ENCODE measurements around the gene UTY.

UTY gene

DNA sequence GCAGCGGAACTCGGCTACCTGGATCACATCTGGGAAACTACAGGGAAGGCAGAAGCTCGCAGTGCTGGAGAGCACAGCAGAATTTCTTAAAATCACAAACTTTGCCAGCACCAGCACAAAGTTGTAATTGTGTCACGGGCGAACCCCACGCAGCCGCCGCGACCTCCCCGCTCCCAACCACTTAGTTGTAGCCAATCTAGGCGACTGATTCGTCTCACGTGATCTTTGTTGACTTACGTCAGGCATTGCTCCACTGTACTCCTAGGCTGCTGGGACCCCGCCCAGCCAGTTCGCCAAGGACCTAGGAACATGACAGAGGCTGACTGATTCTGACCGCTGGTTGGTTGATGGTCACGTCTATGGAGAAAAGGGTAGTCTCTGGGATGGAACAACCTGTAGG lies at the start of gene UTY:
Gene UTY (minus strand): TSS at position 206 of the 400 bp plus-strand sequence. CDS start 368 bp downstream, outside the sequence.
- no peak for DNase-seq

DNA sequence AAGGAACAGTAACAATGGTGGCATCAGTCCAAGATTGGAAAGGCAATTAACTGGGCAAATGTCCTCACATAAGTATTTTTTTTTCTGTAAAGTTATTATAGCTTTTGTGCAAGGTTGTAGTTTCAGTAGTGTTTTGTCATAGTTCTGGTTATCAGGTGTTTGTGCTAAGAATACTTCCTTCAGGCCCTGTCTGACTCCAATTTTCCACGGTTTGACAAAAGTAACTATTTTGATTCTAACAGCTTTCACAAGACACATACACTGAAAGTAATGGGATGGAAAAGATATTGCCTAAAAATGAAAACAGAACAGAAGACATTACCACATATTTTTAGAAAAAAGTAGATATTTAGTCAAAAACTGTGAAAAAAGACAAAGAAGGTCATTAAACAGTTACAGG lies 40.6 kb upstream of the UTY start:
- no peak for DNase-seq

DNA sequence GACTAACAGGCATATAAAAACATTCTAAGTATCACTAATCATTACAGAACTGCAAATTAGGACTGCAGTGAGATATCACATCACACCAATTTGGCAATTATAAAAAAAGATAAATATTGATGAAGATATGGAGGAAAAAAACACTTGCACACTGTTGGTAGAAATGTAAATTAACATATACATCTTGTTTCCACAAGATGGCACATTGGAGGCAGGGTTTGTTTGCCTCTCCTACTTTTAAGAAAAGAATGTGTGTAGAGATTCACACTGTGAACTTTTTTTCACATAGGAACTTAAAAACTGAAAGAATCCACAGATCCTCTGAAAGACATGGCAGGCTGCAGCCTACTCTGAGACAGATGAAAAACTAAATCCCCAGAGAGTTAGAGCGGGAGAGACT lies 21.4 kb upstream of the UTY start:
- DNase-seq = no peak

DNA sequence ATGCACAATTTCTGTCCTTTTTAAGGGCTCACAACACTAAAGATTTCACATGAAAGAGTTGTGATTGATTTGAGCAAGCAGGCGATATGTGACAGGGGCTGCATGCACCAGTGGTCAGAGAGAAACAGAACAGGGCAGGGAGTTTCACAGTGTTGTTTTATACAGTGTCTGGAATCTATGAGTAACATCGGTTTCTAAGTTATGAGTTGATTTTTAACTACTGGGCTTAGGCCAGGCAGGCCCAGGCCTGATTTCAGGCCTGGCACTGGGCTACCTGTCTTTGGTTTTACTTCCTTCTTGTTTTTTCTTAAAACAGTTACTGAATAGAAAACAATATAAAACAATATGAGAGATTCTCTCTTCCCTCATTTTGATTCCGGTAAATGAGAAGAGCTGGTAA lies 13.9 kb upstream of the UTY start:
- no peak for DNase-seq

DNA sequence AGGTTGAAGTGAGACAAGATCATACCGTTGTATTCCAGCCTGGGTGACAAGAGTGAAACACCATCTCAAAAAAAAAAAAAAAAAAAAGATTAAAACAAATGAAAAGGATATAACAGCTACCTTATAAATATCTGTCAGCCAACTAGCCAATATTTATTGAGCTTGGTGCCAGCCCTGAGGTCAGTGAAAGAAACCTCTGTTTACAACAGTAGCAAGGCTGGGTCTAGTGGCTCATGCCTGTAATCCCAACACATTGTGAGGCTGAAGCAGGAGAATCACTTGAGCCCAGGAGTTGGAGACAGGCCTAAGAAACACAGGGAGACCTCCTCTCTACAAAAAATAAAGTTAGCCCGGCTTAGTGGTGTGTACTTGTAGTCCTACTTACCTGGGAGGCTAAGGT lies 12.6 kb upstream of the UTY start:
- DNase-seq = no peak

DNA sequence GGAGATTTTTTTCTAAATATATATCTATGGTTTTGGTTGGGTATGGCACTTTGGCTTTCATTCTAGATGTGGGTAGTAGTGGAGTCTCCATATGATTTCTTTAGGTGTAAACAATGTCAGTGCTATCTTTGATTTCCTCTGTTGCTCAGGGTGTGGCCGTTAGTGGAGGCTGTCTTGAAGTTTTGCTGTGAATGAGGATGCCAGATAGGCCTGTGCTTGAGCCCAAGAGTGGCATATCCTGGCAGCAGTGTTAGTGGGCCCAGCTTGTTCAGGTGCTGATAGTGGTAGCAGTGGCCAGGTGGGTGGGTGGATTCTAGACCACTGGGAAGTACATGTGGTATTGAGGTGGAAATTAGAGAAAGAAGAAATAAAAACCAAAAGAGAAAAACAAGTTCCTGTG lies 8.9 kb upstream of the UTY start:
- no peak for DNase-seq

DNA sequence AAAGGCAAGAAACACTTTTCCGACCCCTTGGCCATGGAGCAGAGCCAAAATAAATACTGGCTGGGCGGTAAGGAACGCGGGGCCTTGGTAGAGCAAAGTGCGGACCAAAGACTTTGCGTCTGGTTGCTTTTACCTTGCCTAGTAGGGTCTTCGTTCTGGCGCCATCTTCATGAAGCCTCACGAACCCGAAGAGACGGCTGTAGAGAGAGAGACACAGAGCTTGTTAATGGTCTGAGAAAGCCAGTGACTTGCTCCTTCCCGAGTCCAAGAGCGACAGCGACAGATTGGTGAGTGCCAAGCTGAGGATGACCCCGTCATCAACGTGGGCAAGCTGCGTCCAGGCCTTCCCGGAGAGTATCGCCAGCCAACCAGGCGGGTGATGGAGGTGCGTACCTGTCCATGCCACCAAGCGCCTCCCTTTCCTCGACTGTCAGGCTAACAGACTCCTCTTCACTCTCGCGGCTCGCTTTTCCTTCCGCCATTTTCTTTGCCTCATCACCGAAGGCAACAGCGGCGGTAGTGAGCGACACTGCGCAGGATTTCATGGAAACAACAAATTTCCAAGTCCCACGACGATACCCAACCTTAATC lies 617 bp downstream of the UTY start:
- DNase-seq = no peak

DNA sequence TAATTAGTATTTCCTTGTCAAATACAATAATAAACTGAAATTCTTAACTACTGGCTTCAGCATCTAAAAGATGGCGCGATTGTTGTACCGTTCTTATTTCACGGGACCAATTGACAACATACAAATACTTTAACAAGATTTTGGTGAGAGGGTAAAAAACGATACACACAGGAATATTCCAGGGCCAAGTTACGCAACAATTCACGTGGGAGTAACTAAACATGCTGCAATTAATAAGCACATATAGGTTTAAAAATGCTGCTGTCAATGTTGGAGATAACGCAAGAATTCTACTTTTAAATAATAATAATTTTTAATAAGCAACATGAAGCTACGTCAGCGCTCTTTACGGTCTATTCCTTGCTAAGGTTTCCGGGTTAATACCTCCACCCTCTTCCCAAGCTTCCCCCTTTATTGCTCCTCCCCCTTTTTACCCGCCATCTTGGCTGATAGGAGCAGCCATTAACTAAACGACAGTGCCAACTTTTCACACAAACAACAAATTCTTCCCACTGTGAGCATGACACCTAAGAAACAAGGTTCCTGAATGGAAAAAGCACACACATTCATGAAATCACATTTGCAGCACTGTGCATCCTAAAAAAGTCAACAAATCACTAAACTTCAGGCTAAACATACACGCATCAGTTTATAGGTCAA lies 1.6 kb downstream of the UTY start:
- DNase-seq = no peak

DNA sequence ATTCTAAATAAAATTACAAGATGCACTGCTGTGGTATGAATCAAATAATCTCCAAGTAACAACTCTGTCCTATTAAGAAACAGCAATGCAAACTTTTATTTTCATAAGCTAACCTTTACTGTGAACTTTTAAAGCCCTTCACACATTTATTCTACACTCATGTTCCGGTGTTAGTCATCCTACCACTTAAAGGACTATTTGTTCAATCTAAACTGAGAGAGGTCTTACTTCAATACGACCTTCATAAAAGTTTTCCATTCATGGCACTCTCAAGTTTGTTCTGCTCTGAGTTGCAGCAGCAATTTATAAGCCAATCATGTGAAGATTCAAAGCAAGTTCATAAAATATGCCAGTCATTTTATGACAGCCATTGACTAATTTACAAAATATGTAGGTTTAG lies 4.8 kb downstream of the UTY start:
- no peak for DNase-seq

DNA sequence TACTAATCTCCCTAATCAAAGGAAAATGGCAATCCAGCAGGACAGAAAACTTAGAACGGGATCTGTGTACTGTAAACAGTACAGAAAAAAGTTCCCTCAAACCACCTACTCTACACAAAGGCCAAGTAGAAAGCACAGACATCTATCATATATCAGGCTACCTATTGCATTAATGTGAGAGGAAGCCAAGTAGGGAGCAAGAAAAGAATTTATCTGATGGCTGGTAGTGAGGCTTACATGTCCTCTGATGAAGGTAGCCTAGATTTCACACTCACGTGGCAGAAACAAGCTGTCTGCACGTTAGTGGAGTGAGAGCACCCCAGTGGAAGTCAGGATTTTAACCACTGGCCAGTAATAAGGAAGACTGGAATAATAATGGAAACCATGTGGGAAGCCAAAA lies 28.3 kb downstream of the UTY start:
- DNase-seq = no peak

DNA sequence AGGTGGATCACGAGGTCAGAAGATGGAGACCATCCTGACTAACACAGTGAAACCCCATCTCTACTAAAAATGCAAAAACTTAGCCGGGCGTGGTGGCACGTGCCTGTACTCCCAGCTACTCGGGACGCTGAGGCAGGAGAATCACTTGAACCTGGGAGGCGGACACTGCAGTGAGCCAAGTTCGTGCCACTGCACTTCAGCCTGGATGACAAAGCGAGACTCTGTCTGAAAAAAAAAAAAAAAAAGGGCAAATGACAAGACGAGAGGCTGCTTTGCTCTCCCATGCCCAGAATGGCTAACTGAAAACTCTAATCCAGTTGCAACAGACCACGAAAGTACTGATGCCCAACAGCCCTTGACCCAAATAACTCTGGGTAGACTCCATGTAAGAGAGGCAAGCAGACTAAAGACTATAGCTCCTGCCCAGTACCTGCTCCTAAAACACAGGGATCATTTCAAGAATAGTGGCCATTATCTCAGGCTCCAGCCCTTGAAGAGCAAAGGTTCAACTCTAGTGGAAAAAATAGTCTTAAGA lies 29.2 kb downstream of the UTY start:
- DNase-seq = no peak

DNA sequence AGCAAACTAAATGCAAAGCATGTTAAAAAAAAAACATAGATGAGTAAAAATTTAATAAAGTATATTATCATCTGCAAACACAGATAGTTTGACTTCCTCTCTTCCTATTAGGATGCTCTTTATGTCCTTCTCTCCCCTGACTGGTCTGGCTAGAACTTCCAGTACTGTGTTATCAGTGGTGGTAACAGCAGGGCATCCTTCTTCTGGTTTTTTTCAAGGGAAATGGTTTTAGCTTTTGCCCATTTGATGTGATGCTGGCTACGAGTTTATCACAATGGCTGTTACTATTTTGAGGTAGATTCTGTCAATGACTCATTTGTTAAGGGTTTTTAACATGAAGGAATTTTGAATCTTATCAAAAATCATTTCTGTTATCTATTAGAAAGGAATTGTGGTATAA lies 34.3 kb downstream of the UTY start:
- no peak for DNase-seq

DNA sequence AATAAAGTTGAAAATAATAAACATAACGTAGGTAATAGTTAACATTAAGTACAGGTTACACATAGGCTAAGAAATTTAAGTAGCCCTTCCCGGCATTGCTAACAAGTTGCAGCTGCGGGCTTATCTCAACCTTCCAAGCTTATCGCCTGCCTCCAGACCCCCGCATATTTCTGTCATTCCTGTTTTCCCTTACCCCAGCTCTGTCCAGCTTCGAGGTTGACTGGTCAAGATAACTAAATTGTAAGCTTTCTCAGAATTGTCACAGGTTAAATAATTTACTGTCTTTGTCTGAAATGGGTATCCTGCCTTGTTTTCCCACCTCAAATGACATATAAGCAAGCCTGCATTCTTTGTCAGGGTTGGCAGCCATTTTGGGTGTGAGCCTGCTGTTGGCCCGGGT lies 36.7 kb downstream of the UTY start:
- DNase-seq = no peak

DNA sequence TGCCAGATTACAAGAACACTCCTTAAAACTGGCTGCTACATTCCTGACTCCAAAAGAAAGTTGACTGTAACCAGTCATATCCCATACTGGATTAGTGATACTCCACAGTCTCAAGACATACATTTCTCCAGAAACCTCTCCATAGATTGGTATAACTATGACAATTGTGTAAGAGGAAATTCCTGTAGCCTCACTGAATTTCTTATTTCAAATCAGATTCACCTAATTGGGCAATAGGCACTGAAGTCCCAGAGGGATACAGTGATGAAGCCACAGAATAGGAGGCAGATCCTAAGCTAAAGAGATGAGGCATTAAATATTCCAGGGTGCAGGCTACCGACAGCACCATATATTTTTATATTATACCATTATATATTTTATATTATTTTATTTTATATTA lies 39.0 kb downstream of the UTY start:
- DNase-seq = no peak

DNA sequence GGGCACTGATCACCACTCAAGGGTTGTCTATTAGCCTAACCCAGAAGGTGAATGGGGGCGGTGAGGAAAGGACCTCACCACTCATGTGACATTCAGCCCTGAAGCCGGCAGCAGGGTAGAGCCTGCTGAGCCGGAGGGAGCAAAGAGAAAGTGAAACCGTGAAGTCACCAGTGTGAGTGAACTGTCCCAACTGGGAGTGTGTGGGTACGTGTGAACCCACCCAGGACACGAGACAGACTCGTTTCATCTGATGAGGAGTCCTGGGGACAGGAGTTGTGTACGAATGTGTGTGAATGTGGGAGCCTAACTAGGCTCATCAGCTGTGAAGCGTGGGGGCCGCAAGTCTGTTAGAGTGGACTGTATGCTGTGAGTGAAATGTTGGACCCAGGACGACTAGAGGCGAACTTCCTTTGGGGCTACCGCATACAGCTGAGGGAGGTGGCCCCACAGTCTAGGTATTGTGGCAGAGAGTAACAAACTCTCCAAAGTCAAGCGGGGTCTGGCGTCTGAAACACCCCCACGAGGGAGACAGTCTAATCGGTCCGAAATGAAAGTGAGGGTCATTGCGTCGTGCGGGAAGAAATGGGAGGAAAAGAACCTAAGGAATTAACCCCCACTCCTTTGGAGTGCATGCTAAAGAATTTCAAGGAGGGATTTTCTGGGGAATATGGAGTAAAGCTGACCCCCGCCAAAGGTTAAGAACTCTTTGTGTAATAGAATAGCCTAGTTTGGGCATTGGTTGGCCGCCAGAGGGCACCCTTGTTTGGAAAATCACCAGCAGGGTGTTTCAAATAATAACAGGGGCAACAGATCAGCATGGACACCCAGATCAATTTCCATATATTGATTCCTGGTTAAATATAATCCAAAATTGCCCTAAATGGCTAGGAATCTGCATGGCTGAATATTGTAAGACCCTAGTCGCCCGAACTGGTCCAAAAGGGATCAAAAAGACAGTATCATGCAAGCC lies 43.6 kb downstream of the UTY start:
- DNase-seq = no peak

DNA sequence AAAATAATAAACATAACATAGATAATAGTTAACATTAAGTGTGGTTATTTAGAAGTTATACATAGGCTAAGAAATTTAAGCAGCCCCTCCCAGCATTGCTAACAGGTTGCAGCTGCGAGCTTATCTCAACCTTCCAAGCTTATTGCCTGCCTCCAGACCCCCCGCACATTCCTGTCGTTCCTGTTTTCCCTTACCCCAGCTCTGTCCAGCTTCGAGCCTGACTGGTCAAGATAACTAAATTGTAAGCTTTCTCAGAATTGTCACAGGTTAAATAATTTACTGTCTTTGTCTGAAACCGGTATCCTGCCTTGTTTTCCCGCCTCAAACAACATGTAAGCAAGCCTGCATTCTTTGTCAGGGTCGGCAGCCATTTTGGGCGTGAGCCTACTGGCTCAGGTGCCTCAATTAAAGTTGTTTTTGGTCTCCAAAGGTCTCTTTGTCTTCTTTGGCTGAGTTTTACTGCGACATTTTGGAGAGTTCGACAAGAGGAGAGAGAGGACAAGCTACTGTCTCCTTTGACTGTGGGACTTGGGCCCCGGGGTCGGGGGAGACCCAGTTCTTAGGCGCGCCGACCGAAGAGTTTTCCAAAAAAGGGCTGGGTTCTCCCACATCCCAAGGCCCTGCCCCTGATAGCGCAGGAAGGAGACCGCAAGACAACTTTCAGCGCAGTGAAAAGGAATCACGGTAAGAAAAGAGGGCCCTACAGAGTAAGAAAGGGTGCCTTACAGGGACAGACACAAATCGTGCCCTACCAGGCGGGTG lies 44.4 kb downstream of the UTY start:
- no peak for DNase-seq

DNA sequence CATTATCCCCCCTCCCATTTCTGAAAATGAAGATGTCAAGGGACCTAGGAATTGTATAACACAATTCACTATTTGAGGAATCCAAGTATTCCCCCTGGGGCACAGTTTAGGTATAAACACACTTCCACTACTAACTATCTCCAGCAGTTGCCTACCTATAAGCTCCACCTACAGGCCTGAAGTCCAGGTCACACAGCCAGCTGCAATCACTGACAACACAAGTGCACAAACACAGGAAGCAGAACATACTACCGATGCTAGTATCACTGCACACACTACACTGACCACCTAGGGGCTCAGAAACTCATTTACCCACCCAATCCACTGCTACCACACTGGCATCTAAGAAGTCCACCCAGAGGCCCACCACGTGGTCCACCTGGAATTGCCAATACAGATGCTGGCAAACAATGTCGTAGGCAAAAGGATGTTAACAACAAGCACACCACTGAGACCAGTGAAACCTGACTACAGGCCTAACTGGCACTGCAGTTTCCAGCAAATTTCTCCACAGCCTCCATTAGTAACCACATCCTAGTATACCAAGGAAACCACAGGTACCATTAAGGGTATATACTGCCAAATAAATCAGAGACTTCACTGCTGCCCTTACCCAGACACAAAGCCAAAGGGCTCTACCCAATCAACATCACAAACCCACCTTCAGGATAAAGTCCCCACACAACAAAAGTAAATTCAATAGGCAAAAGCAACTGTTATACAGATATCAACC lies 47.4 kb downstream of the UTY start:
- DNase-seq = no peak

DNA sequence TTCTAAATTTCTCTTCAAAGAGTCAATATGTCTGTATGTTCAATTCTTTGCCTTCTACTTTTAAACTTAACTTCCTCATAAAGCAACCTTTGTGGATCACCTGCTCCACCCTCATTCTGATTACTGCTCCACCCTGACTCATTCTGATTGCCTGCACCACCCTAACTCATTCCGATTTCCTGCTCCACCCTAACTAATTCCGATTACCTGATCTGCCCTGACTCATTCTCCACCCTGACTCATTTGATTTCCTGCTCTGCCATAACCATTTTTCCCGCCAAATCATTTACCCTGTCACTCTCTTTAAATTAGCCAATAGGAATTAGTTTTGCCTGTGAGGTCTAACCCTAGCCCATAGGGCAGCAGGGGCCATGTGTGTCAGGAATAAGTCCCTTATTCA lies 50.3 kb downstream of the UTY start:
- DNase-seq = no peak

DNA sequence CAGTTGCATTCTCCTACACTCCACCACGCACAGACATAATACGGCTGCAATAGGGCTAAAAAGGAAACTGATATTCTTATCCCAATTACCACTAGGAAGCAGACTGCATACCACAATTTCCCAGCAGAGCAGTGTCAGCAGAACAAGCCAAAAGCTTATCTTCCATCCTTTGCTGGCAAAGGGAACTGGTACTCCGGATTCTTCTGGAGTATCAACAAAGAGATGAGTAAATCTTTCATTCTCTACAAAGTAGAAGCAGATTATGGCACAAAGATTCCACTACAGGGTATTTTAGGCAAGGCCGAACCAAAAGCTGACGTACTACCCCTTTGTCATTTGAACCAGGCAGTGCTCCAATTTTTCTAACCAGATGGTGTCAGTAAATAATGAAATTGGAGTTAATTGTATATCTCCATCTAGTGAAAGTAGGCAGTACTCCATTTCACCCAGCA lies 56.5 kb downstream of the UTY start:
- no peak for DNase-seq

DNA sequence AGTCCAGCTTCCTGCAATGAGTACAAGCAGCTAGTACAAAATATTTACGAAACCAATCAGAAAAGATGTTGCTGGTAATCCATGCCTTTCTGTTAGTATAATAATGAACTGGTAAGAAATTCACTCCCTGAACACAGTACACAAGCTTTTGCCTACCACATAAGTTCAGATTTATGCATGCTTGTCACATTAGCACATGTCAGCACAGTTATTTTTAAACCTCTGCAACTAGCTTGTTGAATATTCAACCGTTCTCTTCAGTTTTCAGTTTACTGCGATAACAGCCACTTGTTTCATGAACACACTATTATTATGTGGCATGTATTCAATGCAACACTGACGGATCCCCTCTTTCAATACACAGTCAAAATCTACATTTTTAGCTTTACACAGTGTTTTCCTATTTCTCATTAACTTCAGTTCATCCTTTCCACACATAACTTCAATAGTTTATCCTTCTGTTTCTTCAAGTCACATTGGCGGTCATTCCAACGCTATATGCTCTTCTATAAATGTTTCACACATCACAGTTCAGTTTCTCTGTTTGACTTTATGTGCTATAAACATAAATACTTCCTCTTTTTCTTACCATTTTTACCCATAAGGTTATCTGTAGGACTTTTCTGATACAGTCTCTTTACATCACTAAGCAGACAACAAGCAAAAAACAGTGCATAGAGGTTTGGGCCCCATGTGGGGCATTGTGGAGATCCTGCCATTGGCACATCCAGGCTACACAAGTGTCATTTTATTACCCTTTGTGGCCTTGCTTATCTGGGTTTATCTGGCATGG lies 62.8 kb downstream of the UTY start:
- DNase-seq = no peak

DNA sequence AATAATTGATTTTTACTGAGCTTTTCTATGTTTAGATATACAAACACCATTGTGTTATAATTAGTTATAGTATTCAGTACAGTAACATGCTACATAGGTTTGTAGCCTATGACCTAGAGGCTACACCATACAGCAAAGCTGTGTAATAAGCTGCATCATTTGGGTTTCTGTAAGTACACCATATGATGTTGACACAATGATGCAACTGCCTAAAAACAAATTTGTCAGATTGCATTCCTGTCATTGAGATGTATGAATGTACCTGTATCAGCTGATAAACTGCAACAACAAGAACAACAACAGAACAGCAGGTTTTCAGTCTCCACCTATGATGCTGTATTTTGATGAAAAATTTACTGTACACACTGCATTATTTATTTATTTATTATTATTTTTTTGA lies 64.3 kb downstream of the UTY start:
- DNase-seq = no peak
